HEK293 (cell line): ENCODE measurements around the gene LUZP2.

ENCODE experiments used
- CTCF ChIA-PET: fragments of 350-600 bp; formaldehyde crosslinking; extraction: SDS; loops from one replicate; lab custom pipeline; 2021; ENCODE audit warnings: antibody characterized with exemption; lab: Yijun Ruan, JAX
- POLR2A ChIA-PET: fragments of 300-600 bp; formaldehyde crosslinking; extraction: SDS; loops from one replicate; lab custom pipeline; 2020; ENCODE audit warnings: antibody characterized with exemption, inconsistent platforms; lab: Yijun Ruan, JAX
- H3K27ac ChIP-seq: fragments of 200-500 bp; sonication (Bioruptor generic); 2 replicates; pipeline ENCODE4 v1.5.1; 2014; ENCODE audit warnings: low read depth, low read length, control low read depth, inconsistent platforms; ENCODE audit errors: extremely low read depth
- H3K36me3 ChIP-seq, 2 experiments: fragments of 200-500 bp in 1 of 2; sonication (Bioruptor generic) in 1 of 2; 1 replicate in 1 of 2; 2 replicates in 1 of 2; pipeline ENCODE4 v1.5.1; 2014 to 2017; ENCODE audit warnings: inconsistent platforms in 2 of 2, low read length in 2 of 2; ENCODE audit not compliant: control insufficient read depth in 2 of 2, insufficient read depth in 1 of 2
- H3K4me1 ChIP-seq: fragments of 200-500 bp; sonication (Bioruptor generic); 2 replicates; pipeline ENCODE4 v1.5.1; 2014; ENCODE audit warnings: mild to moderate bottlenecking, low read length, inconsistent platforms; ENCODE audit not compliant: control insufficient read depth, insufficient read depth
- H3K4me3 ChIP-seq: 2 replicates; pipeline ENCODE4 v1.5.1; 2011; ENCODE audit warnings: low read depth, mild to moderate bottlenecking, control low read depth, low read length, moderate library complexity
- H3K9me3 ChIP-seq: fragments of 200-500 bp; sonication (Bioruptor generic); 2 replicates; pipeline ENCODE4 v1.5.1; 2014; ENCODE audit warnings: low read depth, low read length, inconsistent platforms; ENCODE audit not compliant: control insufficient read depth, insufficient read depth
- BCL11A ChIP-seq: fragments of 450-650 bp; formaldehyde crosslinking; IDR thresholded peaks from 2 replicates; pipeline ENCODE4 v1.5.1; 2016; ENCODE audit warnings: low read depth, missing biosample characterization, missing genetic modification characterization
- HOXA7 ChIP-seq: sonication (generic); formaldehyde crosslinking; IDR thresholded peaks from 2 replicates; pipeline ENCODE4 v1.8.1; 2022; ENCODE audit warnings: missing genetic modification reagents, borderline replicate concordance
- KLF9 ChIP-seq: fragments of 450-650 bp; formaldehyde crosslinking; IDR thresholded peaks from 2 replicates; pipeline ENCODE4 v1.5.1; 2016; ENCODE audit warnings: missing biosample characterization, missing genetic modification characterization, low read depth
- MEIS1 ChIP-seq: sonication (generic); formaldehyde crosslinking; IDR thresholded peaks from 2 replicates; pipeline ENCODE4 v1.8.1; 2022; ENCODE audit warnings: missing genetic modification reagents, mild to moderate bottlenecking, borderline replicate concordance
- MYNN ChIP-seq: fragments of 450-650 bp; formaldehyde crosslinking; IDR thresholded peaks from 2 replicates; pipeline ENCODE4 v1.5.1; 2016; ENCODE audit warnings: missing biosample characterization, missing genetic modification characterization, borderline replicate concordance
- OVOL3 ChIP-seq: fragments of 450-650 bp; formaldehyde crosslinking; IDR thresholded peaks from 2 replicates; pipeline ENCODE4 v1.5.1; 2016; ENCODE audit warnings: missing biosample characterization, missing genetic modification characterization
- ZBTB8A ChIP-seq: fragments of 450-650 bp; formaldehyde crosslinking; IDR thresholded peaks from 2 replicates; pipeline ENCODE4 v1.5.1; 2016; ENCODE audit warnings: missing biosample characterization, missing genetic modification characterization
- ZNF138 ChIP-seq: fragments of 450-650 bp; formaldehyde crosslinking; IDR thresholded peaks from 2 replicates; pipeline ENCODE4 v1.5.1; 2016; ENCODE audit warnings: missing biosample characterization, missing genetic modification characterization, borderline replicate concordance
- ZNF174 ChIP-seq: fragments of 450-650 bp; formaldehyde crosslinking; IDR thresholded peaks from 2 replicates; pipeline ENCODE4 v1.5.0; 2017; ENCODE audit warnings: missing biosample characterization, mild to moderate bottlenecking, missing genetic modification characterization
- ZNF19 ChIP-seq: fragments of 450-650 bp; formaldehyde crosslinking; IDR thresholded peaks from 2 replicates; pipeline ENCODE4; 2016; ENCODE audit warnings: missing biosample characterization, missing genetic modification characterization, low read depth
- ZNF324 ChIP-seq: fragments of 450-650 bp; formaldehyde crosslinking; IDR thresholded peaks from 2 replicates; pipeline ENCODE4 v1.5.1; 2016; ENCODE audit warnings: missing biosample characterization, missing genetic modification characterization
- ZNF335 ChIP-seq: fragments of 450-650 bp; formaldehyde crosslinking; conservative IDR thresholded peaks from 2 replicates; pipeline ENCODE4 v1.5.1; 2016; ENCODE audit warnings: missing biosample characterization, missing genetic modification characterization
- ZNF530 ChIP-seq: fragments of 450-650 bp; formaldehyde crosslinking; IDR thresholded peaks from 2 replicates; pipeline ENCODE4 v1.5.1; 2016; ENCODE audit warnings: low read depth, missing biosample characterization, missing genetic modification characterization
- TF ChIP-seq, protein P1 (sequence below): fragments of 450-650 bp; formaldehyde crosslinking; IDR thresholded peaks from 2 replicates; pipeline ENCODE4 v1.5.1; 2016; ENCODE audit warnings: missing biosample characterization, missing genetic modification characterization
- TF ChIP-seq, protein P2 (sequence below): fragments of 450-650 bp; formaldehyde crosslinking; IDR thresholded peaks from 2 replicates; pipeline ENCODE4 v1.5.1; 2016; ENCODE audit warnings: missing biosample characterization, missing genetic modification characterization
- TF ChIP-seq, protein P3 (sequence below): fragments of 450-650 bp; formaldehyde crosslinking; IDR thresholded peaks from 2 replicates; pipeline ENCODE4 v1.5.1; 2016; ENCODE audit warnings: missing biosample characterization, missing genetic modification characterization
- TF ChIP-seq, protein P4 (sequence below): fragments of 450-650 bp; formaldehyde crosslinking; IDR thresholded peaks from 2 replicates; pipeline ENCODE4; 2016; ENCODE audit warnings: missing biosample characterization, missing genetic modification characterization
- TF ChIP-seq, protein P5 (sequence below): fragments of 450-650 bp; formaldehyde crosslinking; IDR thresholded peaks from 2 replicates; pipeline ENCODE4 v1.5.1; 2016; ENCODE audit warnings: missing biosample characterization, missing genetic modification characterization
- TF ChIP-seq, protein P6 (sequence below): fragments of 450-650 bp; formaldehyde crosslinking; IDR thresholded peaks from 2 replicates; pipeline ENCODE4 v1.5.1; 2017; ENCODE audit warnings: missing biosample characterization, missing genetic modification characterization

Gene LUZP2

DNA sequence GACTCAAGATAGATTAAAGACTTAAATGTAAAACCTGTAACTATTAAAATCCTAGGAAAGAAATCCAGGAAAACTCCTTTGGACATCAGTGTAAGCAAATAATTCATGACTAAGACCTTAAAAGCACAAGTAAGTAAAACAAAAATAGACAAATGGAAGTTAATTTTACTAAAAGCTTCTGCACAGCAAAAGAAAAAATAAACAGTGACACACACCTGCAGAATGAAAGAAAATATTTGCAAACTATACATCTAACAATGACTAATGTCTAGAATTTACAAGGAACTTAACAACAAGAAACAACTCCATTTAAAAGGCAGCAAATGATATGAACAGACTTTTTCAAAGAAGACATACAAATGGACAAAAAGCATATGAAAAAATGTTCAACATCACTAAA lies 359.1 kb downstream of the LUZP2 start:
- no peak overlapping the region for H3K4me3 ChIP-seq
- H3K9me3 ChIP-seq = no peaks in the 10 kb centered on the region
- H3K4me1 ChIP-seq = no peaks in the 10 kb centered on the region
- H3K27ac ChIP-seq = no peak overlapping the region
- CTCF ChIA-PET = no interaction called here
- TF ChIP-seq, protein P1, sequence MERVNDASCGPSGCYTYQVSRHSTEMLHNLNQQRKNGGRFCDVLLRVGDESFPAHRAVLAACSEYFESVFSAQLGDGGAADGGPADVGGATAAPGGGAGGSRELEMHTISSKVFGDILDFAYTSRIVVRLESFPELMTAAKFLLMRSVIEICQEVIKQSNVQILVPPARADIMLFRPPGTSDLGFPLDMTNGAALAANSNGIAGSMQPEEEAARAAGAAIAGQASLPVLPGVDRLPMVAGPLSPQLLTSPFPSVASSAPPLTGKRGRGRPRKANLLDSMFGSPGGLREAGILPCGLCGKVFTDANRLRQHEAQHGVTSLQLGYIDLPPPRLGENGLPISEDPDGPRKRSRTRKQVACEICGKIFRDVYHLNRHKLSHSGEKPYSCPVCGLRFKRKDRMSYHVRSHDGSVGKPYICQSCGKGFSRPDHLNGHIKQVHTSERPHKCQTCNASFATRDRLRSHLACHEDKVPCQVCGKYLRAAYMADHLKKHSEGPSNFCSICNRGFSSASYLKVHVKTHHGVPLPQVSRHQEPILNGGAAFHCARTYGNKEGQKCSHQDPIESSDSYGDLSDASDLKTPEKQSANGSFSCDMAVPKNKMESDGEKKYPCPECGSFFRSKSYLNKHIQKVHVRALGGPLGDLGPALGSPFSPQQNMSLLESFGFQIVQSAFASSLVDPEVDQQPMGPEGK = no peak
- TF ChIP-seq BCL11A (tag by site-specific recombination) (no peak), ZNF324 (tag by site-specific recombination) (no peak), HOXA7 (no peak), ZNF138 (no peak), ZBTB8A (no peak), ZNF530 (no peak), MYNN (tag by site-specific recombination) (no peak), MEIS1 (CRISPR knock-in tag) (no peak), ZNF19 (tag by site-specific recombination) (no peak), ZNF174 (tag by site-specific recombination) (no peak), KLF9 (tag by site-specific recombination) (no peak), ZNF335 (no peak), OVOL3 (tag by site-specific recombination) (no peak)
- TF ChIP-seq, protein P2, sequence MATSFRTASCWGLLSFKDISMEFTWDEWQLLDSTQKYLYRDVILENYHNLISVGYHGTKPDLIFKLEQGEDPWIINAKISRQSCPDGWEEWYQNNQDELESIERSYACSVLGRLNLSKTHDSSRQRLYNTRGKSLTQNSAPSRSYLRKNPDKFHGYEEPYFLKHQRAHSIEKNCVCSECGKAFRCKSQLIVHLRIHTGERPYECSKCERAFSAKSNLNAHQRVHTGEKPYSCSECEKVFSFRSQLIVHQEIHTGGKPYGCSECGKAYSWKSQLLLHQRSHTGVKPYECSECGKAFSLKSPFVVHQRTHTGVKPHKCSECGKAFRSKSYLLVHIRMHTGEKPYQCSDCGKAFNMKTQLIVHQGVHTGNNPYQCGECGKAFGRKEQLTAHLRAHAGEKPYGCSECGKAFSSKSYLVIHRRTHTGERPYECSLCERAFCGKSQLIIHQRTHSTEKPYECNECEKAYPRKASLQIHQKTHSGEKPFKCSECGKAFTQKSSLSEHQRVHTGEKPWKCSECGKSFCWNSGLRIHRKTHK (tag by site-specific recombination) = no peak
- TF ChIP-seq, protein P3, sequence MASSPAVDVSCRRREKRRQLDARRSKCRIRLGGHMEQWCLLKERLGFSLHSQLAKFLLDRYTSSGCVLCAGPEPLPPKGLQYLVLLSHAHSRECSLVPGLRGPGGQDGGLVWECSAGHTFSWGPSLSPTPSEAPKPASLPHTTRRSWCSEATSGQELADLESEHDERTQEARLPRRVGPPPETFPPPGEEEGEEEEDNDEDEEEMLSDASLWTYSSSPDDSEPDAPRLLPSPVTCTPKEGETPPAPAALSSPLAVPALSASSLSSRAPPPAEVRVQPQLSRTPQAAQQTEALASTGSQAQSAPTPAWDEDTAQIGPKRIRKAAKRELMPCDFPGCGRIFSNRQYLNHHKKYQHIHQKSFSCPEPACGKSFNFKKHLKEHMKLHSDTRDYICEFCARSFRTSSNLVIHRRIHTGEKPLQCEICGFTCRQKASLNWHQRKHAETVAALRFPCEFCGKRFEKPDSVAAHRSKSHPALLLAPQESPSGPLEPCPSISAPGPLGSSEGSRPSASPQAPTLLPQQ (tag by site-specific recombination) = no peak
- TF ChIP-seq, protein P4, sequence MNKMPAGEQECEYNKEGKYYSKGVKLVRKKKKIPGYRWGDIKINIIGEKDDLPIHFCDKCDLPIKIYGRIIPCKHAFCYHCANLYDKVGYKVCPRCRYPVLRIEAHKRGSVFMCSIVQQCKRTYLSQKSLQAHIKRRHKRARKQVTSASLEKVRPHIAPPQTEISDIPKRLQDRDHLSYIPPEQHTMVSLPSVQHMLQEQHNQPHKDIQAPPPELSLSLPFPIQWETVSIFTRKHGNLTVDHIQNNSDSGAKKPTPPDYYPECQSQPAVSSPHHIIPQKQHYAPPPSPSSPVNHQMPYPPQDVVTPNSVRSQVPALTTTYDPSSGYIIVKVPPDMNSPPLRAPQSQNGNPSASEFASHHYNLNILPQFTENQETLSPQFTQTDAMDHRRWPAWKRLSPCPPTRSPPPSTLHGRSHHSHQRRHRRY (tag by site-specific recombination) = no peak
- TF ChIP-seq, protein P5, sequence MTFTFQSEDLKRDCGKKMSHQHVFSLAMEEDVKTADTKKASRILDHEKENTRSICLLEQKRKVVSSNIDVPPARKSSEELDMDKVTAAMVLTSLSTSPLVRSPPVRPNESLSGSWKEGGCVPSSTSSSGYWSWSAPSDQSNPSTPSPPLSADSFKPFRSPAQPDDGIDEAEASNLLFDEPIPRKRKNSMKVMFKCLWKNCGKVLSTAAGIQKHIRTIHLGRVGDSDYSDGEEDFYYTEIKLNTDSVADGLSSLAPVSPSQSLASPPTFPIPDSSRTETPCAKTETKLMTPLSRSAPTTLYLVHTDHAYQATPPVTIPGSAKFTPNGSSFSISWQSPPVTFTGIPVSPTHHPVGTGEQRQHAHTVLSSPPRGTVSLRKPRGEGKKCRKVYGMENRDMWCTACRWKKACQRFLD (tag by site-specific recombination) = no peak
- TF ChIP-seq, protein P6, sequence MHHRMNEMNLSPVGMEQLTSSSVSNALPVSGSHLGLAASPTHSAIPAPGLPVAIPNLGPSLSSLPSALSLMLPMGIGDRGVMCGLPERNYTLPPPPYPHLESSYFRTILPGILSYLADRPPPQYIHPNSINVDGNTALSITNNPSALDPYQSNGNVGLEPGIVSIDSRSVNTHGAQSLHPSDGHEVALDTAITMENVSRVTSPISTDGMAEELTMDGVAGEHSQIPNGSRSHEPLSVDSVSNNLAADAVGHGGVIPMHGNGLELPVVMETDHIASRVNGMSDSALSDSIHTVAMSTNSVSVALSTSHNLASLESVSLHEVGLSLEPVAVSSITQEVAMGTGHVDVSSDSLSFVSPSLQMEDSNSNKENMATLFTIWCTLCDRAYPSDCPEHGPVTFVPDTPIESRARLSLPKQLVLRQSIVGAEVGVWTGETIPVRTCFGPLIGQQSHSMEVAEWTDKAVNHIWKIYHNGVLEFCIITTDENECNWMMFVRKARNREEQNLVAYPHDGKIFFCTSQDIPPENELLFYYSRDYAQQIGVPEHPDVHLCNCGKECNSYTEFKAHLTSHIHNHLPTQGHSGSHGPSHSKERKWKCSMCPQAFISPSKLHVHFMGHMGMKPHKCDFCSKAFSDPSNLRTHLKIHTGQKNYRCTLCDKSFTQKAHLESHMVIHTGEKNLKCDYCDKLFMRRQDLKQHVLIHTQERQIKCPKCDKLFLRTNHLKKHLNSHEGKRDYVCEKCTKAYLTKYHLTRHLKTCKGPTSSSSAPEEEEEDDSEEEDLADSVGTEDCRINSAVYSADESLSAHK = no peak
- POLR2A ChIA-PET = no interaction called here
- no peaks in the 10 kb centered on the region for H3K36me3 ChIP-seq
